H1 (cell line): Measurements from ENCODE around the gene TRIL.

Source experiments
- CHD7 ChIP-seq: fragments of 300-600 bp; sonication (generic); IDR thresholded peaks from 2 replicates; pipeline ENCODE4 v1.7.1; 2012; ENCODE audit warnings: low read length, moderate library complexity, mild to moderate bottlenecking, inconsistent platforms; ENCODE audit not compliant: insufficient replicate concordance
- CREB1 ChIP-seq: IDR thresholded peaks from 2 replicates; pipeline ENCODE4 v1.6.1; 2012; ENCODE audit warnings: inconsistent platforms
- CTCF ChIP-seq, 3 experiments: IDR thresholded peaks; 1 replicate in 2 of 3; 2 replicates in 1 of 3; pipeline versions ENCODE4 v1.5.1 to v1.6.1; 2011; ENCODE audit warnings: low read length in 3 of 3, mild to moderate bottlenecking in 3 of 3, inconsistent platforms in 2 of 3, low read depth in 1 of 3, moderate library complexity in 1 of 3; ENCODE audit not compliant: insufficient read depth in 1 of 3; ENCODE audit errors: control extremely low read depth in 1 of 3
- EZH2 ChIP-seq: fragments of 200-600 bp; sonication (generic); IDR thresholded peaks from 2 replicates; pipeline ENCODE4 v1.7.1; 2012; ENCODE audit warnings: low read depth, mild to moderate bottlenecking, moderate library complexity, low read length, inconsistent platforms; ENCODE audit not compliant: severe bottlenecking
- GTF2F1 ChIP-seq: IDR thresholded peaks from 2 replicates; pipeline ENCODE4 v1.6.1; 2012; ENCODE audit warnings: low read depth, low read length, improper control_type of control experiment, borderline replicate concordance
- JUND ChIP-seq: IDR thresholded peaks from 2 replicates; pipeline ENCODE4 v1.6.1; 2011; ENCODE audit warnings: mild to moderate bottlenecking, improper control_type of control experiment, low read length
- NANOG ChIP-seq: IDR thresholded peaks from 2 replicates; pipeline ENCODE4 v1.6.1; 2011; ENCODE audit warnings: low read length, low read depth, mild to moderate bottlenecking, inconsistent platforms; ENCODE audit not compliant: insufficient read depth, poor library complexity, severe bottlenecking
- POLR2A ChIP-seq, 2 experiments: IDR thresholded peaks; 1 replicate in 1 of 2; 2 replicates in 1 of 2; pipeline ENCODE4 v1.6.1; 2011; ENCODE audit warnings: low read depth in 2 of 2, low read length in 2 of 2, mild to moderate bottlenecking in 2 of 2; ENCODE audit errors: control extremely low read depth in 1 of 2
- POLR2AphosphoS5 ChIP-seq: IDR thresholded peaks from 2 replicates; pipeline ENCODE4 v1.6.1; 2011; ENCODE audit warnings: low read depth, low read length
- RXRA ChIP-seq: IDR thresholded peaks from 2 replicates; pipeline ENCODE4 v1.6.1; 2011; ENCODE audit warnings: low read depth, mild to moderate bottlenecking, low read length, moderate library complexity; ENCODE audit not compliant: insufficient read depth
- TEAD4 ChIP-seq: IDR thresholded peaks from 2 replicates; pipeline ENCODE4 v1.6.1; 2012; ENCODE audit warnings: low read depth, low read length, inconsistent platforms, mixed read lengths

GRCh38 chr7:29005829-29006228 lies 47.7 kb upstream of the TRIL start:
- no peak for TF ChIP-seq RXRA
- no peak for TF ChIP-seq CTCF (IDR thresholded peaks at IDR 0.05; ENCODE audit: control extremely low read depth in 1 of 3, insufficient read depth in 1 of 3, low read depth in 1 of 3, low read length in 3 of 3)
- no peak for TF ChIP-seq TEAD4
- TF ChIP-seq JUND, result no peak
- no peak for TF ChIP-seq NANOG
- TF ChIP-seq GTF2F1, result no peak
- TF ChIP-seq POLR2A (IDR thresholded peaks at IDR 0.05; ENCODE audit: control extremely low read depth in 1 of 2, low read depth in 2 of 2, low read length in 2 of 2), result no peak
- no peak for TF ChIP-seq CREB1
- no peak for TF ChIP-seq POLR2AphosphoS5
- no peak for TF ChIP-seq CHD7
- TF ChIP-seq EZH2, result no peak
